NCI-H82 (cell line): Measurements from ENCODE around the gene SRSF7.
"Not testable (repeated sequence)": the region's sequence is repeated elsewhere in the genome, so short reads cannot be mapped to it uniquely, and the experiment has no call there.

ENCODE experiments used
- DNase-seq: peaks from one replicate; lab custom pipeline; 2025; lab: John Stamatoyannopoulos, UW

Gene SRSF7

DNA sequence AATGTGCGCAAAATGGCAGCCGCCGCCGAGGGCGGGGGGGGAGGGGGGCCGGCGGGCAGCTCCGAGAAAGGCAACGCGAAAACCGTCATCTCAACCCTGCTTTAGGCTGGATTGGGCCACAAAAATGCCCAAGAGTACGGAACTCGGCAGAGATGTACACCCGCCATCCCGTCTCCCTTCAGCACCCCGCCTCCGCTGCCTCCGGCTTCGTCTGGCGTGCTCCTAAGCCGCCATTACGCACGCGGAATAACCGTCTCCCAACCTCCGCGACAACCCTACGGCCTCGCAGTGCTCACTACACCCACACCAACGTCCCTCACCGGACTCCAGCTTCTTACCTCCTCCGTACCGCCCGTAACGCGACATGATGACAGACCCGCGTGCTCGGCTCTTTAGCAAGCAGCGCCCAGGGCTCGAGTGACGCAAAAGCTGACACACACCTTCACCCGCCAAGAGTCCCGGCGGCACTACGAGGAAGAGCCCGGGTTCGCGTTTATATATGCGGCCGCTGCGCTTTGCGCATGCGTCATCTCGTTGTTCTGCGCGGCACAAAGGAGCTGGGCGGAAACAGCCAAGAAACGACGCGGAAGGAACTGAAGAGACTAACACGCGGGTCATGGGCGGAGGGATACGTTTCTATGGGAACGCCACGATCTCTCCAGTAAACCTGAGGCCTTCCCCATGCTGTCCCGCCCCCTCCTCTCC lies at the start of gene SRSF7:
Gene SRSF7, minus strand, starts transcription at position 471 of the 705 bp plus-strand sequence. Its CDS starts 105 bp downstream, at position 366.
- DNase-seq, result peak; percentile 100

DNA sequence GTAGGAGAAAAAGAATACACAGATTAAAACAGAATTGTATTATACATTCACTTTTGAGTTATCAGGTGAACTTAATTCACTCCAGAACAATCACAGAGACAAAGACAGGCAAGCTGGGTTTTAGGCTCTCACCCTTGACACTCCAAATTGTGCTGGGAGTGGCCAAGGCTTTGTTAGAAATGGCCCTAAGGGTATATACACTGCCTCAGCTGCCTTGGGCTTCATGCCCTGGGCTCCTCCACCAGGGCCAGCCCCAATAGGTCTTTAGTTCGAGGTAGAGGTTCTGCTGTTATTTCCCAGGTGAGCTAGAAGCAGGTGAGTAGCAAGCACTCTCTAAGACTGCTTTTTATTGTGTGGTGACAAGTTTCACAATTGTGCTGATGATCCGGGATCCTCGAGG lies 46.8 kb upstream of the SRSF7 start:
- DNase-seq, result no peak

DNA sequence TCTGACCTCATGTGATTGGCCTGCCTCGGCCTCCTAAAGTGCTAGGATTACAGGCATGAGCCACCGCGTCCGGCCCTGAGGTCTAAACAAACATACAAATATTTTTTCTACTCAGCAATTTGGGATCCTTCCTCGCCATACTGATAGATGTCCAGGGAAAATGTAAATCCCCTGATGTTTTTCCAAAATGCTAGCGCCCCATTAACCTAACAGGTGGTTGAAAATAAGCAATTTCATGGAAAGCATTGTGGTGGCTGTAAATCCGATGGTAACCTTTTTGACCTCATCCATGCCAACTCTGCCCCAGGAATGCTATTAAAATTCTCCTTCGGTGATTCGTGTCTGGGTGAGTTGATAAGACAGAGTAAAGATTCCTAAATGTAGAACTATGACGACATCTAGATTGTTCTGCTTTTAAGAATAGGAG lies 46.1 kb upstream of the SRSF7 start:
- no peak for DNase-seq

DNA sequence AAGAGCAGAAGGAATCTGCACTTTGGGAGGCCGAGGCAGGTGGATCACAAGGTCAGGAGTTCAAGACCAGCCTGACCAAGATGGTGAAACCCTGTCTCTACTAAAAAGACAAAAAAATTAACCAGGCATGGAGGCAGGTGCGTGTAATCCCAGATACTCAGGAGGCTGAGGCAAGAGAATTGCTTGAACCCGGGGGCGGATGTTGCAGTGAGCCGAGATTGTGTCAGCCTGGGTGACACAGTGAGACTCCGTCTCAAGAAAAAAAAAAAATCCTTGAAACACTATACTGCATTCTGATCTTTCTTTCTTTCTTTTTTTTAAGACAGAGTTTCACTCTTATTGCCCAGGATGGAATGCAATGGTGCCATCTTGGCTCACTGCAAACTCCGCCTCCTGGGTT lies 43.9 kb upstream of the SRSF7 start:
- DNase-seq, result not testable (repeated sequence)

DNA sequence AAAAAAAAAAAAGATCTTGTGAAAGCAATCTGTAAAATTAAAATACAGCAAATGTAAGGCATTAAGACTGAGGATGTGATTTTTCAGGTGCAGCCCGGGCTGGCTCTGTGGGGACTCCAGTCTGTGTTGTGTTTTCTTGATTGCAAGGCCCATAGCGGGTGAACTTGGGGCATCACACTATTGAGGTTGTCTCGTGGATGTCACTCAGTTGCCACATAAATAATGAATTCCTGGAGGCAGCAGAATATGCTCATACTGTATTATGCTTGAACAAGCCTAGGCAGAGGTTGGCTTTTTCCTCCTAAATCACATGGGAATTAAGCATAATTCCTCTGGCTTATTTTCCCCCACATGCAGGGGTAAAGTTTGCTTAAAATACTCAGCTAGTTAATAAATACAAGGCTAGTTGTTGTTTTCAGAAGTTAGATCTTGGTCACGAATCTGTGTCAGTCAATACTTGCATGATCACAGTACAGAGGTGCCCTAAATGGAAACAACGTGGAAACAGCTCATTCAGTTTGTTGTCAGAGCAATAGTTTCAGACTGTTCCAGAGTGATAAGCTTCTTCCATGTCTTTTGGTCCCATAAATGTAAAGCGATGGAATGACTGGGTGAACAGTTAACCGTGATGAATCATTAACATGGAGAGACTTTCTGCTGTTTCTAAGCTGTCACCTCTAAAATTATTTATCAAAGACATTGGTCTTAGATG lies 43.2 kb upstream of the SRSF7 start:
- DNase-seq, result no peak

DNA sequence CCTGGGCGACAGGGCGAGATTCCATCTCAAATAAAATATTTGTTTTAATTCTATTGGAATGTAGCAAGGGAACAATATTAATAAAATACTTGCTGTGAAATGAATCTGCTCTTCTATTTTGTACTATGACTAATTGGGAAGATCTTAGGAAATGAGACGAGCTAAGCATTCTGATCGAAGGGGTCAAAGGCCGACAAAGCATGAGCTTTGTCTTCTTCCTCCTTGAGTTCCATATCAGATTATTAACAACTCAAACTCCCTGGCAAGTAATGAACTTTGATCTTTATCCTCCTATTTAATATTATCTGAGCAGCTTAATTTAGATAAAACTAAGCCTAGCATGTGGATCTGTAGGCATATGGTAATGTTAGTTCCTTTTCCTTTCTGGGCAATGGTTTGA lies 42.4 kb upstream of the SRSF7 start:
- DNase-seq, result no peak

DNA sequence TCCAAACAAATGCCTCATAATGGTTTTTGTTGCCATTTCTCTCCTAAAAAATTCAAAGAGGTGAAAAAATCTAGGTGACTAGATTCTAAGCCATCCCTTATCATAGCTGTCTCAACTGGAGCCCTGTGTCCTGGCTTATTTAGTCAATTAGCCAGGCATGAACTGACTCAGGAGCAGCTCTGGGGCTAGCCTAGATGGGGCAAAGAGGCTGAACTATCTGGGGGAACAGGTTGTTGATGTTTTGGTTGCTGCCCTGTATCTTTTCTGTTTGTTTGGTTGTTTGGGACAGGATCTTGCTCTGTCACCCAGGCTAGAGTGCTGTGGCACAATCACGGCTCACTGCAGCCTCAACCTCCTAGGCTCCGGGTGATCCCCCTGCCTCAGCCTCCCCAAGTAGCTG lies 41.6 kb upstream of the SRSF7 start:
- no peak for DNase-seq

DNA sequence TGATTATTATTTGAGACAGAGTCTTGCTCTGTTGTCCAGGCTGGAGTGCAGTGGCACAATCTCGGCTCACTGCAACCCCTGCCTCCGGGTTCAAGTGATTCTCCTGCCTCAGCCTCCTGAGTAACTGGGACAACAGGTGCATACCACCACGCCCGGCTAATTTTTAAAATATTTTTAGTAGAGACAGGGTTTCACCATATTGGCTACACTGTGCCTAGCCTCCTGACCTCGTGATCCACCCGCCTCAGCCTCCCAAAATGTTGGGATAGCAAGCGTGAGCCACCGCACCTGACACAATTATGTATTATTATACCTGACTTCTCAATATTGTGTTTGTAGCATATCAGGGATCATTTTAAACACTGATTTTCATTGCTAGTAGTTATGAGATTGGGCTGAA lies 41.2 kb upstream of the SRSF7 start:
- DNase-seq, result not testable (repeated sequence)

DNA sequence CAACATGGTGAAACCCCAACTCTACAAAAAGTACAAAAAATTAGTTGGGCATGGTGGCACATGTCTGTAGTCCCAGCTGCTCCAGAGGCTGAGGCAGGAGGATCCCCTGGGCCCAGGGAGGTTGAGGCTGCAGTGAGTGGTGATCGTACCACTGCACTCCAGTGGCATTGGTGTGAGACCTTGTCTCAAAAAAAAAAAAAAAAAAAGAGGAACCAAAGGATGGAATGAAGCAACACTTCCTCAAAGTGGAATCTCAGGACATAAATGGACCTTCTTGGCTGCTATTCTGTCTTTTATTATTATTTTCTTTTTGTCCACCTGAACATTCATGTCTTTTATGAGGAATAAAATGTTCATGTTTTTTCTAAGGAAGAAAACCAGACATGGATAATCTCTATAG lies 40.6 kb upstream of the SRSF7 start:
- DNase-seq, result no peak

DNA sequence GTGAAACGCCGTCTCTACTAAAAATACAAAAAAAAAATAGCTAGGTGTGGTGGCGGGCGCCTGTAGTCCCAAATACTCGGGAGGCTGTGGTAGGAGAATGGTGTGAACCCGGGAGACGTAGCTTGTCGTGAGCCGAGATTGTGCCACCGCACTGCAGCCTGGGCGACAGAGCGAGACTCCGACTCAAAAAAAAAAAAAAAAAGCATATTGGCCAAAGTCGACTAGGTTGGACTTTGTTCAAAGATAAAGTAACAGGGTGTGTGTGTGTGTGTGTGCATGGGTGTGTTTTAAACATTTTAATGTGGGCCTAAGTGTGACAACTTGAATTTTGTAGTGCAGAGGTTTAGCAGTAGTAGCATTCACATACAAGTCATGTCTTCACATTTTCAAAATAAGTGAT lies 38.5 kb upstream of the SRSF7 start:
- DNase-seq, result no peak

DNA sequence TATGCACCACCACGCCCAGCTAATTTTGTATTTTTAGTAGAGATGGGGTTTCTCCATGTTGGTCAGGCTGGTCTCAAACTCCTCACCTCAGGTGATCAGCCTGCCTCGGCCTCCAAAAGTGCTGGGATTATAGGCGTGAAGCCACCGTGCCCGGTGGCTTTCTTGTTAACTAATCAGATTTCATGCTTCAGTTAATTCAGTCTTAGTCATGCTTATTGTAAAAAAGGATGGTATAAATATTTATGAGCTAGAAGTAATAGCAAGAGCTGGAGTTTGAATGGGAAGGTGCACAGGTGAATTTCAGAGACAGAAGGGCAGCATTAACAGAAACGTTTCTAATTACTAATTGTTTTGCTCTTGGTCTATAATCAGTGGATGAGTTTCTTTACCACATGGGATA lies 37.1 kb upstream of the SRSF7 start:
- DNase-seq, result peak; percentile 72

DNA sequence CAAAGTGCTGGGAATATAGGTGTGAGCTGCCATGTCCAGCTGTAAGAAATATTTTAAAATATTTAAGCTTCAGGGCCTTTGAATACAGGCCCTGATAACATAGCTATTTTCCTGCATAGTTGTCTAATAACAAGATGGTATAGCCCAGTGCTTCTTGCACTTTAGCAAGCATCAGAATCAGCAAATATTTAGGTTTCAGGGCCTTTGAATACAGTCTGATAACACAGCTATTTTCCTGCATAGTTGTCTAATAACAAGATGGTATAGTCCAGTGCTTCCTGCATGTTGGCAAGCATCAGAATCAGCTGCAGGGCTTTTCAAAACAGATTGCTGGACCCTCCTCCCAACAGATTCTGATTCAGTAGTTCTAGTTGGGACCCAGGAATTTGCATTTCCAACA lies 32.4 kb upstream of the SRSF7 start:
- no peak for DNase-seq

DNA sequence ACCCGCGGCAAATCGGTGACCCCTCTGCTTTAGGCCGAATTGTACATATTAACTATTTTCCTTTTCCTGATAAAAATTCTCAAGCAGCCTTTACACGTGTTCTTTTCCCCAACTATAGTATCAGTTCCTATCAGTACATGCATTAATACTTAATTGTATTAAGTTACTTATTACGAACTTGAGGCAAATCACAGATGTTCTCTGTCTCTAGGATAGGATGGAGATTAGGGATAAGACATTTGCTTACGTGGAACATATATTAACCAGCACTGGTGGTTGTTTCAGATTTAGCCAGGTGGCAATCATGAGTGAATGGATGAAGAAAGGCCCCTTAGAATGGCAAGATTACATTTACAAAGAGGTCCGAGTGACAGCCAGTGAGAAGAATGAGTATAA lies 27.5 kb upstream of the SRSF7 start:
- DNase-seq, result peak; percentile 73

DNA sequence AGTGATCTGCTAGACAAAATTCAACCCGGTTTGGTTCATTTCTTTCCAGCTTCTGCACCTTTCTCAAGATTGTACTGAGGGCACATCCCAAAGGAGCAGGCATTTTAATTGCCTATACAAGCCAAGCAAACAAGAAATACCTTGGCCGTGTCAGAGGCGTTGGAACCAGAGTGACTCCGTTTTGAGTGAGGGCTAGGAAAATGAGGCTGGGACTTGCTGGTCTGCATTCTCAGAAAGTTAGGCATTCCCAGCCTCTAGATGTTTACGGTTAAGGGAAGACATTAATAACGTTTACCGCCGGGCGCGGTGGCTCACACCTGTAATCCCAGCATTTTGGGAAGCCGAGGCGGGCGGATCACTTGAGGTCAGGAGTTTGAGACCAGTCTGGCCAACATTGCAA lies 25.4 kb upstream of the SRSF7 start:
- DNase-seq, result no peak

DNA sequence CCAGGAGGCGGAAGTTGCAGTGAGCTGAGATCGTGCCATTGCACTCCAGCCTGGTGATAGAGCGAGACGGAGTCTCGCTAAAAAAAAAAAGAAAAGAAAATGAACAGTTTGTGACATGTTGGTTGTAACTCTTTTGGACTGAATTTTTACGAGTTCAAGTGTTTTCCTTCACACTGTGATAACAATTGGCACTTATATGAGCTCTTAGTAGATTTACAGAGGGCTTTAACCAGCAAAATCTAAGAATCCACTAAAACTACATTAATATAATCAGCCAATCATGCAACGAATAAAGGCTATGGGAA lies 24.7 kb upstream of the SRSF7 start:
- DNase-seq, result no peak

DNA sequence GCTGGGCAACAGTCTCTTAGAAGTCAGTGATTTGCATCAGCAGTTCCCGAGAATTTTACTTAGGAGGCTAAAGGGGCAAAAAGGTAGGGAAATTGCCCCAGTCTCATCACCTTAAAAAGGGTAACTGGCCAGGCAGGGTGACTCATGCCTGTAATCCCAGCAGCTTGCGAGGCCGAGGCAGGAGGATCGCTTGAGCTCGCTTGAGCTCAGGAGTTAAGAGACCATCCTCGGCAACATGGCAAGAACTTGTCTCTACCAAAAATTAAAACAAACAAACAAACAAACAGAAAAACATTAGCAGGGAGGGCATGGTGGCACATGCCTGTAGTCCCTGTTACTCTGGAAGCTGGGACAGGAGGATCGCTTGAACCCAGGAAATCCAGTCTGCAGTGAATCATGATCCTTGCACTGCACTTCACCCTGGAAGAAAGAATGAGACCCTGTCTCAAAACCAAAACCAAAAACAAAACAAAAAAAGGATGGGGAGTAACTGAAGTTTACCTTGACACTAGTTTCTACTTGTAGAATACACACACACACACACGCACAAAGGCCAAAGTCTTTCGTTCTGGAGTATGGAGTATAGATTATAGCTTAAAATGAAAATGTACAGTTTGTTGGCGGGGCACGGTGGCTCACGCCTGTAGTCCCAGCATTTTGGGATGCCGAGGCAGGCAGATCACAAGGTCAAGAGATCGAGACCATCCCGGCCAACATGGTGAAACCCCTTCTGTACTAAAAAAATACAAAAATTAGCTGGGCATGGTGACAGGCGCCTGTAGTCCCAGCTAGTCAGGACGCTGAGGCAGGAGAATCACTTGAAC lies 24.1 kb upstream of the SRSF7 start:
- no peak for DNase-seq

DNA sequence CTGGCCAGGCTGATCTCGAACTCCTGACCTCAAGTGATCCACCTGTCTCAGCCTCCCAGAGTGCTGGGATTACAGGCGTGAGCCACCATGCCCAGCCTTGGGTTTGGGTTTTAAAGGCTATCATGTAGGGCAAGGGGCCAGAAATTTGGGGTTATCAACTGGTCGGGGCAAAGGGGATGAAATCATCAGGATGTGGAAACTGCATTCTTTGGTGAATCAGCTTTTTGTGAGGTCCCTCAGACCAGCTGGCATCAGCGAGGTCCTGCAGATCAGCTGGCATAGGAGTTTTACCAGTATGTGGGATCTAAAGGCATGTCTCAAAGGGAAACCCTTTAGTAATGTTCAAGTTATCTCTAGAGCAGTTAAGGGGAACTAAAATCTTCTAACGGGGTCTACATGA lies 20.5 kb upstream of the SRSF7 start:
- DNase-seq, result no peak

DNA sequence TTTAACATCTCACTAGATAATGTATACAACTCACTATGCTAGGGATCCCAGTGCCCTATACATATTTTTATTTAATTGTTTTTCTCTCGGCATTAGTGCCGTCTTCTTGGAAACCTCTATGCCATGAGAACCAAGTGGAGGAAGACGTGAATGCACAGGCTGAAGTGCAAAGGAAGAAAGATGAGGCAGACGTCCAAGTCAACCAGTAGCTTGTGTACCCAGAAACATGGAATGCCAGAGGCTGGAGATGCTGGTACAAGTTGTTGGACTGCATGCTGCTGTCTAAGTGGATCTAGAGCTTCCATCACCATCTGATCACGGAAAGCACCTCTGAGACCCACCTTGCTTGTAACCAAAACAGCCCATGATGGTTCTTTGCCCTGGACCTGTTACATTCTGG lies 14.4 kb upstream of the SRSF7 start:
- DNase-seq, result no peak

DNA sequence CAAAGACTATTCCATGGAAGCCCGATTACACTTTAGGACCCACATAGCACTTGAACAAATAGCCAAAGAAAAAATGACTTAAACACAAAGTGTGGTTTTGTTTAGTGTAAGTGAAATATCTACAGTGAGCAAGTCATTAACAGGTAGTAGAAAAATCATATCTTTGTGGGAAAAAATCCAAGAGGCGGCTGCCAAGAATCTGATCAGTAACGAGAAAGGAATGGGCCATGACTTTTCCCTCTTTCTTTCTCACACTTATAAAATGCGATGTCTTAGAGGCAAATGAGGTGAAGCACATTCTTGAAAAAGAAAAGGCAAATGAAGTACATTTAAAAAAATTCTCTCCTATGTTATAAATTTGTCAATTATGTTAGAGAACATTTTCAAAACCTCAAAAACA lies 14.0 kb upstream of the SRSF7 start:
- no peak for DNase-seq

DNA sequence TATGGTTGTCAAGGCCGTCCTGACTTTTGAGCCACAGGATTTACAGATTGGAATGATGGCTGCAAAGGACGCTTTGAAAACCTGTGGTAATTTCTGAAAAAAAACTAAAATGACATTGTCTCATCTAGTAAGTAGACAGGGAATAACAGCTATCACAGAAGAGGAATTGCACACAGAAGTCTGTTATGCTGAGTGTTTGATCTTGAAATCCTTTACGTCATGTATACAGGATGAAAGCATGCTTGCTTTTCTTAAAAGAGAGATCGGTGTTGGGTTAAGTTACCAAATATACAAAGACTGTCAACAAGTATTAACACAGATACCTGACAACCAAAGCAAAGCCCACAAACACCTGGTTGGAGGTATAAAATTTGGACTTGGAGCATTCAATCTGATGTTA lies 12.6 kb upstream of the SRSF7 start:
- no peak for DNase-seq

DNA sequence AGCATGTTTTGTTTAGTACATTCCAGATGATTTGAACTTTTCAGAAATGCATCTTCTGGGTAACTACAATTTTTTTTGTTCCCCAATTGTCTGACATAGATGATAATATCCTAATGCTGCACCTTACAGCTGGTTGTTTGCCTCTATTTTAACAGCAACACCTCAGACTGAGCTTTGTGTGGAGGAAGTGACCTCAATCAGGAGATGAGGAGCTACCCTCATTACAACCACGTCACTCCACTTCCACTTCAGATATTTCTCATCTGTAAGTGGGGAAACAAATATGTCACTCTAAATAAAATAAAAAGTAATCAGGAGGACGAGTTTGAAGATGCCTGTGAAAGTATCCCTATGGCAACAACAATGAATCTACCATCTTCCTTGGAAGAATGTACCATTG lies 12.1 kb upstream of the SRSF7 start:
- DNase-seq, result no peak

DNA sequence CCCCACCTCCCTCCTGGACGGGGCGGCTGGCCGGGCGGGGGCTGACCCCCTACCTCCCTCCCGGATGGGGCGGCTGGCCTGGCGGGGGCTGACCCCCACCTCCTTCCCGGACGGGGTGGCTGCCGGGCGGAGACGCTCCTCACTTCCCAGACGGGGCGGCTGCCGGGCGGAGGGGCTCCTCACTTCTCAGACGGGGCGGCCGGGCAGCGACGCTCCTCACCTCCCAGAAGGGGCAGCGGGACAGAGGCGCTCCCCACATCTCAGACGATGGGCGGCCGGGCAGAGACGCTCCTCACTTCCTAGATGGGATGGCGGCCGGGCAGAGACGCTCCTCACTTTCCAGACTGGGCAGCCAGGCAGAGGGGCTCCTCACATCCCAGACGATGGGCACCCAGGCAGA lies 4.7 kb upstream of the SRSF7 start:
- DNase-seq, result not testable (repeated sequence)

DNA sequence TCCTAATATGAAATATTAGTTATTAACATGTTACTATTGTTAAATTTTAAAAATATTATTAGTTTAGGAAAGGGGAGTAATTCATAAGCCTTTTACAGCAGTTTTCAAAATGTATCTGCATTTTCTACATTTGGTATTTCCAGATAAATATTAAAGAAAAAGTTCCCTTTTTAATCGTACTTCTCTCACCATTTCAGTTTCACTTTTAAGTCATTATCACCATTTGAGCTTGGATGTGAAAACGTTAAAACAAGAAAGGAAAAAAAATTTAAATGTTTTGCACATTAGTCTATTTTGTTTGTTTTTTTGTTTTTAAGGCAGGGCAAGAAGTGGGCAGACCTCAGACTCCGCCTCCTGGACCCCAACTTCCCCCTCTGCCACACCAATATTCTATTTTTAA lies 3.3 kb upstream of the SRSF7 start:
- no peak for DNase-seq
